HepG2 (cell line): ENCODE measurements around the gene MGARP. TPM values are rescaled to one million over a fixed set of nuclear protein-coding genes. Genes with fewer than 3 reads are reported as not detected.
A peak's percentile ranks its signal among the peaks of the same experiment; 100 is the strongest.

Source experiments
- CHD4 ChIP-seq: fragments of 200-600 bp; sonication (generic); IDR thresholded peaks from 2 replicates; pipeline ENCODE4 v1.7.0; 2017; ENCODE audit warnings: mild to moderate bottlenecking, low read length, borderline replicate concordance
- FOXJ3 ChIP-seq: sonication (generic); formaldehyde crosslinking; IDR thresholded peaks from 2 replicates; pipeline ENCODE4 v1.4.0; 2020; ENCODE audit warnings: missing genetic modification reagents, mild to moderate bottlenecking, borderline replicate concordance
- HMG20B ChIP-seq: conservative IDR thresholded peaks from 2 replicates; pipeline ENCODE4 v1.6.1; 2016; ENCODE audit warnings: missing genetic modification reagents, missing compliant biosample characterization
- HNF4G ChIP-seq, 2 experiments: sonication (generic) in 1 of 2; formaldehyde crosslinking in 1 of 2; IDR thresholded peaks; 2 replicates each; pipeline versions ENCODE4 v1.4.0 to v1.6.1; 2011 to 2020; ENCODE audit warnings: borderline replicate concordance in 2 of 2, low read depth in 2 of 2, mild to moderate bottlenecking in 2 of 2, low read length in 1 of 2, missing genetic modification reagents in 1 of 2, moderate library complexity in 1 of 2
- ISL2 ChIP-seq: sonication (generic); formaldehyde crosslinking; IDR thresholded peaks from 2 replicates; pipeline ENCODE4 v1.5.0; 2020; ENCODE audit warnings: missing genetic modification reagents
- KMT2B ChIP-seq: IDR thresholded peaks from 2 replicates; pipeline ENCODE4 v1.6.1; 2016; ENCODE audit warnings: missing genetic modification reagents, missing compliant biosample characterization
- RFX5 ChIP-seq: IDR thresholded peaks from 2 replicates; pipeline ENCODE4 v1.6.1; 2011; ENCODE audit warnings: low read depth, low read length, improper control_type of control experiment
- SAFB2 ChIP-seq: sonication (generic); formaldehyde crosslinking; IDR thresholded peaks from 2 replicates; pipeline ENCODE4 v1.5.1; 2020; ENCODE audit warnings: missing genetic modification reagents, low read depth, mild to moderate bottlenecking, borderline replicate concordance
- TSC22D2 ChIP-seq: sonication (generic); formaldehyde crosslinking; IDR thresholded peaks from 2 replicates; pipeline ENCODE4 v1.5.1; 2020; ENCODE audit warnings: missing genetic modification reagents, mild to moderate bottlenecking, borderline replicate concordance
- ZFP82 ChIP-seq: sonication (generic); formaldehyde crosslinking; IDR thresholded peaks from 2 replicates; pipeline ENCODE4 v1.5.1; 2020; ENCODE audit warnings: mild to moderate bottlenecking, missing genetic modification reagents, borderline replicate concordance
- ZNF329 ChIP-seq: sonication (generic); formaldehyde crosslinking; IDR thresholded peaks from 2 replicates; pipeline ENCODE4 v1.9.0; 2021; ENCODE audit warnings: low read depth, mild to moderate bottlenecking, missing genetic modification reagents
- ZNF382 ChIP-seq: sonication (generic); formaldehyde crosslinking; IDR thresholded peaks from 2 replicates; pipeline ENCODE4 v1.5.0; 2020; ENCODE audit warnings: missing genetic modification reagents, mild to moderate bottlenecking, borderline replicate concordance
- ZNF510 ChIP-seq: sonication (generic); formaldehyde crosslinking; IDR thresholded peaks from 2 replicates; pipeline ENCODE4 v1.4.0; 2020; ENCODE audit warnings: low read depth, mild to moderate bottlenecking, missing genetic modification reagents
- ZNF619 ChIP-seq: sonication (generic); formaldehyde crosslinking; IDR thresholded peaks from 2 replicates; pipeline ENCODE4 v1.4.0; 2020; ENCODE audit warnings: mild to moderate bottlenecking, missing genetic modification reagents
- ZSCAN20 ChIP-seq: sonication (generic); formaldehyde crosslinking; IDR thresholded peaks from 2 replicates; pipeline ENCODE4 v1.4.0; 2020; ENCODE audit warnings: missing genetic modification reagents, mild to moderate bottlenecking, borderline replicate concordance
- ZSCAN30 ChIP-seq: sonication (generic); formaldehyde crosslinking; IDR thresholded peaks from 2 replicates; pipeline ENCODE4 v1.5.0; 2020; ENCODE audit warnings: mild to moderate bottlenecking, missing genetic modification reagents
- polyA plus RNA-seq, 8 experiments: library from polyadenylated mRNA; depleted of rRNA in 3 of 8; stranded (reverse) in 7 of 8; unstranded in 1 of 8; fragments of >200 nt; fragmentation: Illumina TruSeq in 4 of 8; extraction: Trizol in 4 of 8; gene quantifications; 2 replicates each; pipeline versions ENCODE4 v1.2.1 to v1.2.3, GENCODE V29; 2011 to 2016; ENCODE audit warnings: low read depth in 4 of 8, missing spikeins in 1 of 8, mixed read lengths in 1 of 8; ENCODE audit not compliant: insufficient read depth in 1 of 8
- total RNA-seq, 5 experiments: library from RNA; depleted of rRNA; stranded (reverse); fragments of >200 nt; fragmentation: Illumina TruSeq; extraction: Trizol; gene quantifications; 2 replicates each; pipeline ENCODE4 v1.2.3, GENCODE V29; 2016; ENCODE audit warnings: low read depth in 1 of 5
- TF ChIP-seq, protein P1 (sequence below): sonication (generic); formaldehyde crosslinking; IDR thresholded peaks from 2 replicates; pipeline ENCODE4 v1.4.0; 2020; ENCODE audit warnings: missing genetic modification reagents
- TF ChIP-seq, protein P2 (sequence below): sonication (generic); formaldehyde crosslinking; IDR thresholded peaks from 2 replicates; pipeline ENCODE4 v1.5.0; 2020; ENCODE audit warnings: mild to moderate bottlenecking, missing genetic modification reagents
- TF ChIP-seq, protein P3 (sequence below): sonication (generic); formaldehyde crosslinking; IDR thresholded peaks from 2 replicates; pipeline ENCODE4 v1.4.0; 2020; ENCODE audit warnings: mild to moderate bottlenecking, missing genetic modification reagents
- TF ChIP-seq, protein P4 (sequence below): sonication (generic); formaldehyde crosslinking; IDR thresholded peaks from 2 replicates; pipeline ENCODE4 v1.5.0; 2020; ENCODE audit warnings: missing genetic modification reagents
- TF ChIP-seq, protein P5 (sequence below): sonication (generic); formaldehyde crosslinking; IDR thresholded peaks from 2 replicates; pipeline ENCODE4 v1.4.0; 2020; ENCODE audit warnings: missing genetic modification reagents, low read depth, mild to moderate bottlenecking, borderline replicate concordance

MGARP gene
- total and polyA plus RNA-seq, 2 of the 13 experiments (the other 11 are each of a cell fraction or from before 2014, with no cell fraction given) = 0.11 to 0.13 TPM

DNA sequence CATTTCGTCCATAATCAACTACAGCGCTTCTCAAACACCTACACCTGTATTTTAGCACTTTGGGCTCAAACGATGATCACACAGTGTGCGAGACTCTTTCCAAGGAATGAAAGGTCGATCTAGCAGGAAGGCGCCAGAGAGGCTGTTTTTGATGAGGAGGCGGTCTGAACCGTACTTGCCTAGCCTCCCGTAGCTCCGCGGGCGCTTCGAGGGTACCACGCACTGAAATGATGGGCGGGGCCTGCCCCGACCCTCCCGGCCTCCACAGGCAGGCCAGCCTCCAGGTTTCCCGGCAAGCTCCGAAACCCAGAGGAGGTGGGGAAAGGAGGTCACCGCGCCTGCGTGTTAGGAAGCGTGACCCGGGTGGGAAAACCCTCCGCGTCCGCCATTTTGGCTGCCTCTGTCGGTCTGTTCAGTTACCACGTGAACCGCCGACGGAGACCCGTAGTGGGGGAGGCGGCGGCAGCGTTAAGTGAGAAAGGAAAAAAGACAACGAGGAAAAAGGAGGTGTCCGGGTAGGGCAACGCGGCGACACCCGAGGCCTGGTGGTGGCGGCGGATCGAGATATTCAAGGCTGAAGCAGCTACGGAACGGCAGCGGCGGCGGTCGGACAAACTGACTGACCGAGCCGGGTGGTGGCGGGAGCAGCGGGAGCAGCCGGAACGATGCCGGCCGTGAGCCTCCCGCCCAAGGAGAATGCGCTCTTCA lies 21.2 kb upstream of the MGARP start, which contains the start of gene NAA15 (continued):
- TF ChIP-seq, protein P1, sequence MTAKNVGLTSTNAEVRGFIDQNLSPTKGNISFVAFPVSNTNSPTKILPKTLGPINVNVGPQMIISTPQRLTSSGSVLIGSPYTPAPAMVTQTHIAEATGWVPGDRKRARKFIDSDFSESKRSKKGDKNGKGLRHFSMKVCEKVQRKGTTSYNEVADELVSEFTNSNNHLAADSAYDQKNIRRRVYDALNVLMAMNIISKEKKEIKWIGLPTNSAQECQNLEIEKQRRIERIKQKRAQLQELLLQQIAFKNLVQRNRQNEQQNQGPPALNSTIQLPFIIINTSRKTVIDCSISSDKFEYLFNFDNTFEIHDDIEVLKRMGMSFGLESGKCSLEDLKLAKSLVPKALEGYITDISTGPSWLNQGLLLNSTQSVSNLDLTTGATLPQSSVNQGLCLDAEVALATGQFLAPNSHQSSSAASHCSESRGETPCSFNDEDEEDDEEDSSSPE (CRISPR knock-in tag) = peak; percentile 80
- TF ChIP-seq ZNF382 (CRISPR knock-in tag) = no peak
- TF ChIP-seq, protein P2, sequence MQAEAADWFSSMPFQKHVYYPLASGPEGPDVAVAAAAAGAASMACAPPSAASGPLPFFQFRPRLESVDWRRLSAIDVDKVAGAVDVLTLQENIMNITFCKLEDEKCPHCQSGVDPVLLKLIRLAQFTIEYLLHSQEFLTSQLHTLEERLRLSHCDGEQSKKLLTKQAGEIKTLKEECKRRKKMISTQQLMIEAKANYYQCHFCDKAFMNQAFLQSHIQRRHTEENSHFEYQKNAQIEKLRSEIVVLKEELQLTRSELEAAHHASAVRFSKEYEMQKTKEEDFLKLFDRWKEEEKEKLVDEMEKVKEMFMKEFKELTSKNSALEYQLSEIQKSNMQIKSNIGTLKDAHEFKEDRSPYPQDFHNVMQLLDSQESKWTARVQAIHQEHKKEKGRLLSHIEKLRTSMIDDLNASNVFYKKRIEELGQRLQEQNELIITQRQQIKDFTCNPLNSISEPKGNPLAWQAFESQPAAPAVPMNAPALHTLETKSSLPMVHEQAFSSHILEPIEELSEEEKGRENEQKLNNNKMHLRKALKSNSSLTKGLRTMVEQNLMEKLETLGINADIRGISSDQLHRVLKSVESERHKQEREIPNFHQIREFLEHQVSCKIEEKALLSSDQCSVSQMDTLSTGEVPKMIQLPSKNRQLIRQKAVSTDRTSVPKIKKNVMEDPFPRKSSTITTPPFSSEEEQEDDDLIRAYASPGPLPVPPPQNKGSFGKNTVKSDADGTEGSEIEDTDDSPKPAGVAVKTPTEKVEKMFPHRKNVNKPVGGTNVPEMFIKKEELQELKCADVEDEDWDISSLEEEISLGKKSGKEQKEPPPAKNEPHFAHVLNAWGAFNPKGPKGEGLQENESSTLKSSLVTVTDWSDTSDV = peak; percentile 63; the same call in 1 of the 2 replicates
- TF ChIP-seq, protein P3, sequence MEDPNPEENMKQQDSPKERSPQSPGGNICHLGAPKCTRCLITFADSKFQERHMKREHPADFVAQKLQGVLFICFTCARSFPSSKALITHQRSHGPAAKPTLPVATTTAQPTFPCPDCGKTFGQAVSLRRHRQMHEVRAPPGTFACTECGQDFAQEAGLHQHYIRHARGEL (CRISPR knock-in tag) = no peak
- peak; percentile 56 for TF ChIP-seq FOXJ3
- TF ChIP-seq ZNF619 = 0 out of 2 replicates have a peak, but pooled peaks have one; percentile 67
- TF ChIP-seq ZSCAN20 (CRISPR knock-in tag) = peak; percentile 27; the same call in 1 of the 2 replicates
- TF ChIP-seq, protein P4, sequence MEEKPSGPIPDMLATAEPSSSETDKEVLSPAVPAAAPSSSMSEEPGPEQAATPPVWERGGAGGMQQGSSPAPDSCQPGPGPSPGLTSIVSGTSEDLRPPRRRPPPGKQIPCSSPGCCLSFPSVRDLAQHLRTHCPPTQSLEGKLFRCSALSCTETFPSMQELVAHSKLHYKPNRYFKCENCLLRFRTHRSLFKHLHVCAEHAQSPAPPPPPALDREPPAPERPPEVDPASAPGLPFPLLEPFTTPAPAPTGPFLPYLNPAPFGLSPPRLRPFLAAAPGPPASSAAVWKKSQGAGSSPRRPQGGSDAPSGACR (CRISPR knock-in tag) = no peak
- TF ChIP-seq KMT2B (CRISPR knock-in tag) = peak; percentile 91
- TF ChIP-seq CHD4 = no peak
- no peak for TF ChIP-seq ZFP82 (CRISPR knock-in tag)
- TF ChIP-seq SAFB2 (CRISPR knock-in tag) = peak; percentile 30
- no peak for TF ChIP-seq ISL2 (CRISPR knock-in tag)
- TF ChIP-seq ZNF329 = 0 out of 2 replicates have a peak, but pooled peaks have one; percentile 75
- TF ChIP-seq, protein P5, sequence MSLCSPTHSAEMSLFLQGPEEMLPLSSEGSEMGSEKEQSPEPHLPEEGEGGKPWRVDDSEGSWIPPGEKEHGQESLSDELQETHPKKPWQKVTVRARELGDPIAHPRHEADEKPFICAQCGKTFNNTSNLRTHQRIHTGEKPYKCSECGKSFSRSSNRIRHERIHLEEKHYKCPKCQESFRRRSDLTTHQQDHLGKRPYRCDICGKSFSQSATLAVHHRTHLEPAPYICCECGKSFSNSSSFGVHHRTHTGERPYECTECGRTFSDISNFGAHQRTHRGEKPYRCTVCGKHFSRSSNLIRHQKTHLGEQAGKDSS (CRISPR knock-in tag) = no peak; the same call in 1 of the 2 replicates
- no peak for TF ChIP-seq ZNF510 (CRISPR knock-in tag)
- TF ChIP-seq HMG20B = no peak
- TF ChIP-seq TSC22D2 = 0 out of 2 replicates have a peak, but pooled peaks have one; percentile 23
- no peak for TF ChIP-seq RFX5
- TF ChIP-seq ZSCAN30 (CRISPR knock-in tag) = no peak
- TF ChIP-seq HNF4G (IDR thresholded peaks at IDR 0.05; ENCODE audit: borderline replicate concordance, low read depth, low read length) = no peak
- TF ChIP-seq HNF4G (CRISPR knock-in tag; IDR thresholded peaks at IDR 0.05; ENCODE audit: borderline replicate concordance, low read depth) = 0 out of 2 replicates have a peak, but pooled peaks have one; percentile 22
